Measurements from ENCODE around the gene TTBK2. TPM values are rescaled to one million over a fixed set of nuclear protein-coding genes. Genes with fewer than 3 reads are reported as not detected.
"Not testable (repeated sequence)": the region's sequence is repeated elsewhere in the genome, so short reads cannot be mapped to it uniquely, and the experiment has no call there.

TTBK2 gene
- total RNA-seq, 2 experiments from 2014 or later = 9.9 to 11.9 TPM

DNA sequence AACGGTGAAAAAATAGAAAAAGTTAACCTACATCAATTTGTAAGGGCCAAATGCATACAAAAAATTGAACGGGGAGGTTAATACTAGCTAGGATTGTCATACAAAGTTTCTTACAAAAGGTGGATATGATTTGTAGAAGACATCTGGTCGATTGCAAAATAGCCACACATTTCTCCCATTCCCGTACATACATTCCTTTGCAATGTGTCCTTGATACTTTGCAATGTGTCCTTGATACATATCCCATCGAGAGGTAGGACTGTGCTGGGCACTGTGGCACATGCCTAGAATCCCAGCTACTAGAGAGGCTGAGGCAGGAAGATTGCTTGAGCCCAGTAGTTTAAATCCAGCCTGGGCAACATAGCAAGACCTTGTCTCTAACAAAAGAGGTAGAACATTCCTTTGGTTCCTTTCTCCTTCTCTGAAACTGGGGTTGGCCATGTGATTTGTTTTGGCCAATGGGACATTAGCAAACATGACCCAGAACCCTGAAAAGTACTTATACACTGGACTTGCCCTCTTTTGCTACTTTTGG lies 9.5 kb downstream of the TTBK2 start:
- DNase-seq = no peak
- Mint-ChIP-seq H3K9me3 (no peaks in the 10 kb centered on the region), H3K4me1 (ENCODE audit: low read depth) (peaks cover 22% of the 10 kb centered on the region), H3K27ac (no peak overlapping the region), H3K4me3 (no peak overlapping the region), H3K36me3 (ENCODE audit: low read depth) (peaks cover 2% of the 10 kb centered on the region), H3K27me3 (no peaks in the 10 kb centered on the region)
- POLR2A ChIA-PET = interaction anchor here (0.6 kb wide), 1 partner anchor 12 kb away, joined by 4 read pairs; no protein-coding TSS in a partner anchor
- CTCF ChIA-PET = interaction anchor here (4.0 kb wide), 1 partner anchor 15 kb away, joined by 19 read pairs; no protein-coding TSS in a partner anchor
- ATAC-seq = no peak
- TF ChIP-seq, protein P1, sequence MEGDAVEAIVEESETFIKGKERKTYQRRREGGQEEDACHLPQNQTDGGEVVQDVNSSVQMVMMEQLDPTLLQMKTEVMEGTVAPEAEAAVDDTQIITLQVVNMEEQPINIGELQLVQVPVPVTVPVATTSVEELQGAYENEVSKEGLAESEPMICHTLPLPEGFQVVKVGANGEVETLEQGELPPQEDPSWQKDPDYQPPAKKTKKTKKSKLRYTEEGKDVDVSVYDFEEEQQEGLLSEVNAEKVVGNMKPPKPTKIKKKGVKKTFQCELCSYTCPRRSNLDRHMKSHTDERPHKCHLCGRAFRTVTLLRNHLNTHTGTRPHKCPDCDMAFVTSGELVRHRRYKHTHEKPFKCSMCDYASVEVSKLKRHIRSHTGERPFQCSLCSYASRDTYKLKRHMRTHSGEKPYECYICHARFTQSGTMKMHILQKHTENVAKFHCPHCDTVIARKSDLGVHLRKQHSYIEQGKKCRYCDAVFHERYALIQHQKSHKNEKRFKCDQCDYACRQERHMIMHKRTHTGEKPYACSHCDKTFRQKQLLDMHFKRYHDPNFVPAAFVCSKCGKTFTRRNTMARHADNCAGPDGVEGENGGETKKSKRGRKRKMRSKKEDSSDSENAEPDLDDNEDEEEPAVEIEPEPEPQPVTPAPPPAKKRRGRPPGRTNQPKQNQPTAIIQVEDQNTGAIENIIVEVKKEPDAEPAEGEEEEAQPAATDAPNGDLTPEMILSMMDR (IDR thresholded peaks at IDR 0.05) = no peak
- intact Hi-C loops (cut with micrococcal nuclease) = no loop called here

DNA sequence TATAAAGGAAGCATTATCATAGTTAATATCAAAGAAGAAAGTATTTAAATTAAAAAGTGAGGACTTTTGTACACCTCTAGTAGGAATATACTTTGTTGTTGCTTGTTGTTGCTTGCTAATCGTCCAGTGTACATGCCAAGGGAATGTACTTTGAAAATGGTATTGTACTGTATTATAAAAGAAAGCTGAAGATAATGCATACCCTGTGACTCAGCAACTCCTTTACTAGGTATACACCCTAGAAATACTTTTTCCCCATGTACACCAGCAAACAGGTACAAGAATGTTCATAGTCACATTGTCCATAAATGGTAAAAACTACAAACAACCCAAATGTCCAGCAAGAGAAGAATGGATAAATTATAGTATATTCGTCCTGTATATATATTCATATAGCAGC lies 12.0 kb downstream of the TTBK2 start:
- intact Hi-C loops (cut with micrococcal nuclease) = no loop called here
- no peak overlapping the region for H3K4me3 Mint-ChIP-seq
- H3K36me3 Mint-ChIP-seq (ENCODE audit: low read depth) = peaks cover 2% of the 10 kb centered on the region
- TF ChIP-seq, protein P1 (IDR thresholded peaks at IDR 0.05) = no peak
- POLR2A ChIA-PET = no interaction called here
- H3K27ac Mint-ChIP-seq = no peak overlapping the region
- peaks cover 9% of the 10 kb centered on the region for H3K4me1 Mint-ChIP-seq (ENCODE audit: low read depth)
- ATAC-seq = no peak
- H3K9me3 Mint-ChIP-seq = no peaks in the 10 kb centered on the region
- no peaks in the 10 kb centered on the region for H3K27me3 Mint-ChIP-seq
- CTCF ChIA-PET = interaction anchor here (1.0 to 4.0 kb wide), 2 partner anchors 13 to 17 kb away, joined by 3 to 19 read pairs; no protein-coding TSS in a partner anchor
- DNase-seq = no peak

DNA sequence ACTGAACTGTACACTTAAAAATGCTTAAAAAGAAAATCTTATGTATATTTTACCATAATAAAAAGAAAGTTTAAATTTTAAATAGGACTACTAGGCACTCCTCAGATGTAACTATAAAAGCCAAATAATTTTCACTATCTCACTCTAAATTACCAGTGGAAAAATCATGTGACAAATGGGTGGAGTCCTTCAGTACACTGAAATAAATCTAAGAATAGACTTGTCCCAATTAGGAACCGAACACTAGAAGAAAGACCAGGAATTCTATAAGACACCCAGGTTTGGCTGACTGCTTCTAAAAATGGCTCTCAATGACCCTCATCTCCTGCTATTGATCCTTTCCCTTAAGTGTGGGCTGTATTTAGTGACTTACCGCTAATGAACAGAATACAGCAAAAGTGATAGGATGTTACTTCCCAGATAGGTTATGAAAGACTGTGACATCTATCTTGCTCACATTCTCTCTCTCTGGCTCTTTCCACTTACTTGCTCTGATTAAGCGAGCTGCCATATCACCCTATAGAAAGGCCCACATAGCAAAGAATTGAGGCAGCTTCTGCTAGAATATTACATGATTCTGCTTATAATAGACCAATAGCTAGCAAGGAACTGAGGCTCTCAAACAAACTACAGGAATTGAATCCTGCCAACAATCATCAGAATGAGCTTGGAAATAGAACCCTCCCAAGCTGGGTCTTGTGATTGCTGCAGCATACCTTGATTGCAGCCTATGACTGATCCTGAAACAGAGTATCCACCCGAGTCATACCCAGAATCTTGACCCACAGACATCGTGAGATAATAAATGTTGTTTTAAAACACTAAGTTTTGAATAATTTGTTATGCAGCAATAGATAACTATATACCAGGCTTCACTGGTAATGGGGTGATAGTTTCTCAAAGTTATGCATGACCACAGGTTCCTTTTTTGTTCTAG lies 16.9 kb downstream of the TTBK2 start:
- ATAC-seq = no peak
- H3K4me3 Mint-ChIP-seq = no peak overlapping the region
- H3K36me3 Mint-ChIP-seq (ENCODE audit: low read depth) = peaks cover 2% of the 10 kb centered on the region
- H3K9me3 Mint-ChIP-seq = no peaks in the 10 kb centered on the region
- no peaks in the 10 kb centered on the region for H3K4me1 Mint-ChIP-seq (ENCODE audit: low read depth)
- TF ChIP-seq, protein P1 (IDR thresholded peaks at IDR 0.05) = no peak
- intact Hi-C loops (cut with micrococcal nuclease) = no loop called here
- ChIA-PET CTCF (interaction anchor here (0.5 kb wide), 1 partner anchor 1439 kb away, joined by 3 read pairs; no protein-coding TSS in a partner anchor), POLR2A (interaction anchor here (0.5 kb wide), 1 partner anchor 141 kb away, joined by 4 read pairs; no protein-coding TSS in a partner anchor)
- DNase-seq = no peak
- no peak overlapping the region for H3K27ac Mint-ChIP-seq
- H3K27me3 Mint-ChIP-seq = no peaks in the 10 kb centered on the region

DNA sequence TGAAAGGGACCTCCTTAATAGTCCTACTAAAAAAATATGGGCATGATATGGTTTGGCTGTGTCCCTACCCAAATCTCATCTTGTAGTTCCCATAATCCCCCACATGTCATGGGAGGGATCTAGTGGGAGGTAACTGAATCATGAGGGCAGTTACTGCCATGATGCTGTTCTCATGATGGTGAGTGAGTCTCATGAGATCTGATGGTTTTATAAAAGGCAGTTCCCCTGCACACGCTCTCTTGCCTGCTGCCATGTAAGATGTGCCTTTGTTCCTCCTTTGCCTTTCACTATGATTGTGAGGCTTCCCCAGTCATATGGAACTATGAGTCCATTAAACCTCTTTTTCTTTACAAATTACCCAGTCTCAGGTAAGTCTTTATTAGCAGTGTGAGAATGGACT lies 26.7 kb downstream of the TTBK2 start:
- DNase-seq; H3K27ac Mint-ChIP-seq; H3K4me3 Mint-ChIP-seq; H3K4me1 Mint-ChIP-seq (ENCODE audit: low read depth); CTCF ChIA-PET; H3K27me3 Mint-ChIP-seq; intact Hi-C loops (cut with micrococcal nuclease); H3K9me3 Mint-ChIP-seq; H3K36me3 Mint-ChIP-seq (ENCODE audit: low read depth); POLR2A ChIA-PET; ATAC-seq: not testable (repeated sequence)

DNA sequence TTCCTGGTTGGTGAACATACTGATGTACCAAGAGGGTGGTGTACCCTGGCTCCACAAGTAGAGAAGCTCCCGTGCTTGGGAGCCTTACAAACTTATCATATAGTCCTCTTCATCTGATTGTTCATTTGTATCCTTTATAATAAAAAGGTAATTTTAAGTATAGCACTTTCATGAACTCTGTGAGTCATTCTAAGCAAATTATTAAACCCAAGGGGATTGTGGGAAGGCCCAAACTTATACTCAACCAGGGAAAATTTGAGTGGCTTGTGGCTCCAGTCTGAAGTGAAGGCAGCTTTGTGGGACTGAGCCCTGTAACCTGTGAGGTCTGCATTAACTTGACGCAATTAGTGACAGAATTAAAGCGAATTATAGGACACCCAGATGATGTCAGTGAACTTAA lies 29.0 kb downstream of the TTBK2 start:
- no peak for DNase-seq
- Mint-ChIP-seq H3K36me3 (ENCODE audit: low read depth) (peaks cover 6% of the 10 kb centered on the region), H3K4me3 (no peak overlapping the region), H3K9me3 (peaks cover 7% of the 10 kb centered on the region), H3K4me1 (ENCODE audit: low read depth) (peaks cover 5% of the 10 kb centered on the region), H3K27ac (no peak overlapping the region), H3K27me3 (no peaks in the 10 kb centered on the region)
- ChIA-PET CTCF (interaction anchor here (1.6 kb wide), 1 partner anchor 35 kb away, joined by 5 read pairs; no protein-coding TSS in a partner anchor), POLR2A (no interaction called here)
- intact Hi-C loops (cut with micrococcal nuclease) = no loop called here
- no peak for ATAC-seq
- TF ChIP-seq, protein P1 (IDR thresholded peaks at IDR 0.05) = no peak
